Measurements from ENCODE around the gene POLQ. TPM values are rescaled to one million over a fixed set of nuclear protein-coding genes. Genes with fewer than 3 reads are reported as not detected.
"Not testable (repeated sequence)": the region's sequence is repeated elsewhere in the genome, so short reads cannot be mapped to it uniquely, and the experiment has no call there.

POLQ gene
- 9.4 and 13.3 TPM in 2 replicates for total RNA-seq (2014; rRNA removed; shearing (Covaris generic))

- Histone ChIP-seq H3K4me3 (ENCODE audit: insufficient read depth, low read depth, low read length) (peak within 1 kb of the TSS; percentile 92), H3K36me3 (replicated peaks; ENCODE audit: control insufficient read depth, insufficient read depth, low read length) (peaks cover 4% of the 10 kb centered on the region; the same call in 1 of the 2 replicates), H3K27me3 (ENCODE audit: control insufficient read depth, insufficient read depth, low read length) (no peaks in the 10 kb centered on the region)
- peak; percentile 81 for DNase-seq
Measured at GRCh38 chr3:121545574-121546455, at the start of gene POLQ. POLQ (minus strand) TSS chr3:121545988; CDS start chr3:121545877, 111 bp downstream.

- no peaks in the 10 kb centered on the region for H3K27me3 ChIP-seq (ENCODE audit: control insufficient read depth, insufficient read depth, low read length)
- no peaks in the 10 kb centered on the region for H3K36me3 ChIP-seq (replicated peaks; ENCODE audit: control insufficient read depth, insufficient read depth, low read length)
- no peak for DNase-seq
- no peak overlapping the region for H3K4me3 ChIP-seq (ENCODE audit: insufficient read depth, low read depth, low read length)
Measured at GRCh38 chr3:121594850-121595249, 49.1 kb upstream of the POLQ start.

DNA sequence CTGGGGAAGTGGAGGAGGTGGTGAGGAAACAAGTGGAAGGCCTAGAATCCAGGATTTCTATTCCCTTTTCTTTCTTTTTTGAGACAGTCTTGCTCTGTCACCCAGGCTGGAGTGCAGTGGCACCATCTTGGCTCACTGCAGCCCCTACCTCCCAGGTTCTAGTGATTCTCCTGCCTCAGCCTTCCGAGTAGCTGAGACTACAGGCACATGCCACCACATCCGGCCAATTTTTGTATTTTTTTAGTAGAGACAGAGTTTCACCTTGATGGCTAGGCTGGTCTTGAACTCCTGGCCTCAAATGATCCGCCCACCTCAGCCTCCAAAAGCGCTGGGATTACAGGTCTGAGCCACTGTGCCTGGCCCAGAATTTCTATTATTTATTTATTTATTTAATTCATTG lies 48.0 kb upstream of the POLQ start:
- not testable (repeated sequence) for H3K36me3 ChIP-seq (replicated peaks; ENCODE audit: control insufficient read depth, insufficient read depth, low read length); H3K27me3 ChIP-seq (ENCODE audit: control insufficient read depth, insufficient read depth, low read length); H3K4me3 ChIP-seq (ENCODE audit: insufficient read depth, low read depth, low read length); DNase-seq

GRCh38 chr3:121592856-121593702 lies 47.3 kb upstream of the POLQ start, which contains the start of gene FBXO40:
FBXO40 (plus strand) TSS chr3:121593379; CDS start chr3:121620576, 27,197 bp downstream.
- no peak within 1 kb of the TSS for H3K4me3 ChIP-seq (ENCODE audit: insufficient read depth, low read depth, low read length)
- H3K36me3 ChIP-seq (replicated peaks; ENCODE audit: control insufficient read depth, insufficient read depth, low read length) = no peaks in the 10 kb centered on the region
- DNase-seq = peak; percentile 56
- H3K27me3 ChIP-seq (ENCODE audit: control insufficient read depth, insufficient read depth, low read length) = no peaks in the 10 kb centered on the region

GRCh38 chr3:121584418-121584817 lies 38.6 kb upstream of the POLQ start:
- Histone ChIP-seq H3K27me3 (ENCODE audit: control insufficient read depth, insufficient read depth, low read length) (no peaks in the 10 kb centered on the region), H3K36me3 (replicated peaks; ENCODE audit: control insufficient read depth, insufficient read depth, low read length) (no peaks in the 10 kb centered on the region), H3K4me3 (ENCODE audit: insufficient read depth, low read depth, low read length) (no peak overlapping the region)
- no peak for DNase-seq

DNA sequence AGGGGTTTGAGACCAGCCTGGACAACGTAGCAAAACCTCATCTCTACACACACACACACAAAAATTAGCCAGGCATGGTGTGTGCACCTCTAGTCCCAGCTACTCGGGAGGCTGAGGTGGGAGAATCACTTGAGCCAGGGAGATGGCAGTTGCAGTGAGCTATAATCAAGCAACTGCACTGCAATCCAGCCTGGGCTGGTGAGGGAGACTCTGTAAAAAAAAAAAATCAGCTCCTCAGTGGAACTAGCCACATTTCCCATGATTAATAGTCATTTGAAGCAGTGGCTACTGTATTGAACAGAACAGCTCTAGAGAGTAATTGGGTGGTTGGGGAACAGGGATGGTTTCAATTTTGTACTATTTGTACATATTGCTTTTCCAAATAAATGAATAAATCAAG lies 35.9 kb upstream of the POLQ start:
- Histone ChIP-seq H3K36me3 (replicated peaks; ENCODE audit: control insufficient read depth, insufficient read depth, low read length) (no peaks in the 10 kb centered on the region), H3K4me3 (ENCODE audit: insufficient read depth, low read depth, low read length) (no peak overlapping the region), H3K27me3 (ENCODE audit: control insufficient read depth, insufficient read depth, low read length) (no peaks in the 10 kb centered on the region)
- DNase-seq = no peak

DNA sequence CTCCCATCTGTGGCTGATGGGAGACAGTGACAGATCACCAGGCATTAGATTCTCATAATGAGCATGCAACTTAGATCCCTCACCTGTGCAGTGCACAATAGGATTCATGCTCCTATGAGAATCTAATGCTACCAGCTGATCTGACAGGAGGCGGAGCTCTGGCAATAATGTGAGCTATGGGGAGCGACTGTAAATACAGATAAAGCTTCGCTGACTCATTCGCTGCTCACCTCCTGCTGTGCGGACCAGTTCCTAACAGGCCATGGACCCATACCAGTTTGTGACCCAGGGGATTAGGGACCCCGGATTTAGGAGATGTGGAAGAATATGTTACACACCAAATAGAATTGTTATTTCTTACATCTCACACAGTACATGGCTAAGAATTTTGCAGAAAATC lies 28.7 kb upstream of the POLQ start:
- H3K27me3 ChIP-seq (ENCODE audit: control insufficient read depth, insufficient read depth, low read length) = no peaks in the 10 kb centered on the region
- no peak for DNase-seq
- no peak overlapping the region for H3K4me3 ChIP-seq (ENCODE audit: insufficient read depth, low read depth, low read length)
- H3K36me3 ChIP-seq (replicated peaks; ENCODE audit: control insufficient read depth, insufficient read depth, low read length) = no peaks in the 10 kb centered on the region

GRCh38 chr3:121567649-121568048 lies 21.9 kb upstream of the POLQ start, which contains the start of gene ARGFX:
ARGFX (plus strand) TSS chr3:121567949; CDS start chr3:121570714, 2,765 bp downstream.
- DNase-seq = no peak
- Histone ChIP-seq H3K27me3 (ENCODE audit: control insufficient read depth, insufficient read depth, low read length) (no peaks in the 10 kb centered on the region), H3K4me3 (ENCODE audit: insufficient read depth, low read depth, low read length) (no peak within 1 kb of the TSS), H3K36me3 (replicated peaks; ENCODE audit: control insufficient read depth, insufficient read depth, low read length) (no peaks in the 10 kb centered on the region)

GRCh38 chr3:121566773-121567172 lies 21.0 kb upstream of the POLQ start:
- DNase-seq = no peak
- no peaks in the 10 kb centered on the region for H3K36me3 ChIP-seq (replicated peaks; ENCODE audit: control insufficient read depth, insufficient read depth, low read length)
- no peak overlapping the region for H3K4me3 ChIP-seq (ENCODE audit: insufficient read depth, low read depth, low read length)
- no peaks in the 10 kb centered on the region for H3K27me3 ChIP-seq (ENCODE audit: control insufficient read depth, insufficient read depth, low read length)

DNA sequence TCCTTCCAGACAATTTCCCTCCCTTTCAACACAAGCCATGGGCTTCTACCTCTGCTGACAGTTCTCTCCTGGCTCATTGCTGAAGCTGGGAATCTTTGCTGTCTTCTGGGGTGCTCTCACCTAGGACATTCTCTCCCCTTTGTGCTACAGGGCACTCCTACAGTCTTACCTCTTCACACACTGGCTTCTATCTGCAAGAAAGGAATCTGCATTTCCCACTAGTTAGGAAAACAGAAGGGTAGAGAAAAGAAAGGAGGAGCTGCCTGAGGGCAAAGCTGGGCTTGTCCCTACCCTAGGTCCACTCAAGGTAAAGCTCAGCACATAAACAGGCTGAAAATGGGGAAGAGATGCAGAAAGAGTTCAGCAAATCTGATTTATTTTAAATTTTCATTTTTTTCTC lies 16.4 kb upstream of the POLQ start:
- Histone ChIP-seq H3K36me3 (replicated peaks; ENCODE audit: control insufficient read depth, insufficient read depth, low read length) (no peaks in the 10 kb centered on the region), H3K27me3 (ENCODE audit: control insufficient read depth, insufficient read depth, low read length) (no peaks in the 10 kb centered on the region), H3K4me3 (ENCODE audit: insufficient read depth, low read depth, low read length) (no peak overlapping the region)
- no peak for DNase-seq

DNA sequence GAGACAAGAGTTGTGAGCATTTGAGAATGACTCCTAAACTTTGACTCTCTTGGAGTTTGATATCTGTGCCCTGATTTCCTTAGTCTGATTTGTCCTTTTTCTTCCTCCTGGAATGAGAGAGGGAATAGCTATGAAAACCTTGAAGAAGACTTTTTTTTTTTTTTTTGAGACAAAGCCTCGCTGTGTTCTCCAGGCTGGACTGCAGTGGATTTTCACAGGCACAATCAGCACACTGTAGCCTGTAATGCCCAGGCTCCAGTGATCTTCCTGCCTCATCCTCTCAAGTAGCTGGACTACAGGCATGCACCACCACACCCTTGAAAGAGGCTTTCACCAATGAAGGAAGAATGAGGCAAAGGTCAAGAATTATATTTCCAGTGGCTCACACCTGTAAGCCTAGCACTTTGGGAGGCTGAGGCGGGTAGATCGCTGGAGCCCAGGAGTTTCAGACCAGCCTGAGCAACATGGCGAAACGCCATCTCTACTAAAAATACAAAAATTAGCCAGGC lies 11.7 kb upstream of the POLQ start:
- DNase-seq = no peak
- Histone ChIP-seq H3K4me3 (ENCODE audit: insufficient read depth, low read depth, low read length) (no peak overlapping the region), H3K36me3 (replicated peaks; ENCODE audit: control insufficient read depth, insufficient read depth, low read length) (no peaks in the 10 kb centered on the region), H3K27me3 (ENCODE audit: control insufficient read depth, insufficient read depth, low read length) (no peaks in the 10 kb centered on the region)

GRCh38 chr3:121552797-121553196 lies 7.0 kb upstream of the POLQ start:
- no peak overlapping the region for H3K4me3 ChIP-seq (ENCODE audit: insufficient read depth, low read depth, low read length)
- no peak for DNase-seq
- H3K36me3 ChIP-seq (replicated peaks; ENCODE audit: control insufficient read depth, insufficient read depth, low read length) = no peaks in the 10 kb centered on the region
- H3K27me3 ChIP-seq (ENCODE audit: control insufficient read depth, insufficient read depth, low read length) = no peaks in the 10 kb centered on the region

GRCh38 chr3:121552379-121552778 lies 6.6 kb upstream of the POLQ start:
- Histone ChIP-seq H3K36me3 (replicated peaks; ENCODE audit: control insufficient read depth, insufficient read depth, low read length) (no peaks in the 10 kb centered on the region), H3K4me3 (ENCODE audit: insufficient read depth, low read depth, low read length) (no peak overlapping the region), H3K27me3 (ENCODE audit: control insufficient read depth, insufficient read depth, low read length) (no peaks in the 10 kb centered on the region)
- no peak for DNase-seq

- peak; percentile 59 for DNase-seq
- peak overlapping the region; percentile 92 for H3K4me3 ChIP-seq (ENCODE audit: insufficient read depth, low read depth, low read length)
- H3K27me3 ChIP-seq (ENCODE audit: control insufficient read depth, insufficient read depth, low read length) = no peaks in the 10 kb centered on the region
- peaks cover 6% of the 10 kb centered on the region for H3K36me3 ChIP-seq (replicated peaks; ENCODE audit: control insufficient read depth, insufficient read depth, low read length)
Measured at GRCh38 chr3:121545049-121545573, 677 bp downstream of the POLQ start.

Data from H7 (cell line).